ENCODE results near the gene EHBP1. TPM values are rescaled to one million over a fixed set of nuclear protein-coding genes. Genes with fewer than 3 reads are reported as not detected.

Gene EHBP1
- total and polyA plus RNA-seq, 7 experiments from 2014 or later = 12.3 to 31.5 (median 27.7) TPM

GRCh38 chr2:63029058-63029457 lies 323.5 kb downstream of the EHBP1 start:
- H3K27me3 Mint-ChIP-seq = no peaks in the 10 kb centered on the region
- peaks cover 0 to 38% (median 28%) of the 10 kb centered on the region in 5 donors for H3K36me3 Mint-ChIP-seq
- H3K4me3 ChIP-seq (ENCODE audit: low read length) = no peak overlapping the region
- DNase-seq = no peak
- POLR2A ChIA-PET = no interaction called here
- no peaks in the 10 kb centered on the region for H3K9me3 ChIP-seq (ENCODE audit: control insufficient read depth in 2 of 3, low read length in 3 of 3)
- H3K4me1 ChIP-seq (ENCODE audit: control insufficient read depth in 2 of 2, insufficient read depth in 2 of 2, low read length in 2 of 2) = no peaks in the 10 kb centered on the region
- H3K27ac ChIP-seq (ENCODE audit: low read depth, low read length) = no peak overlapping the region
- H3K27ac Mint-ChIP-seq = no peak overlapping the region
- no peak overlapping the region for H3K4me3 Mint-ChIP-seq
- ATAC-seq = no peak
- H3K4me1 Mint-ChIP-seq = no peaks in the 10 kb centered on the region
- no peaks in the 10 kb centered on the region for H3K36me3 ChIP-seq (ENCODE audit: control insufficient read depth in 2 of 3, insufficient read depth in 3 of 3, low read length in 3 of 3)
- CTCF ChIA-PET = interaction anchor here (1.0 kb wide), 1 partner anchor 12 kb away, joined by 3 read pairs; no protein-coding TSS in a partner anchor
- H3K9me3 Mint-ChIP-seq = no peaks in the 10 kb centered on the region
- intact Hi-C loops (cut with micrococcal nuclease) = no loop called here
- no peaks in the 10 kb centered on the region for H3K27me3 ChIP-seq (ENCODE audit: control insufficient read depth in 2 of 2, insufficient read depth in 2 of 2, low read length in 2 of 2)

GRCh38 chr2:63034526-63034925 lies 329.0 kb downstream of the EHBP1 start:
- ATAC-seq = no peak
- H3K4me1 Mint-ChIP-seq = no peaks in the 10 kb centered on the region
- H3K4me3 ChIP-seq (ENCODE audit: low read length) = no peak overlapping the region
- H3K4me1 ChIP-seq (ENCODE audit: control insufficient read depth in 2 of 2, insufficient read depth in 2 of 2, low read length in 2 of 2) = no peaks in the 10 kb centered on the region
- H3K4me3 Mint-ChIP-seq = no peak overlapping the region
- no peaks in the 10 kb centered on the region for H3K9me3 Mint-ChIP-seq
- H3K36me3 Mint-ChIP-seq = peaks cover 0 to 27% (median 20%) of the 10 kb centered on the region in 5 donors
- DNase-seq = no peak
- POLR2A ChIA-PET = no interaction called here
- H3K36me3 ChIP-seq (ENCODE audit: control insufficient read depth in 2 of 3, insufficient read depth in 3 of 3, low read length in 3 of 3) = no peaks in the 10 kb centered on the region
- CTCF ChIA-PET = interaction anchor here (1.1 kb wide), 1 partner anchor 163 kb away, joined by 3 read pairs; no protein-coding TSS in a partner anchor
- H3K27ac Mint-ChIP-seq = no peak overlapping the region
- H3K9me3 ChIP-seq (ENCODE audit: control insufficient read depth in 2 of 3, low read length in 3 of 3) = no peaks in the 10 kb centered on the region
- peaks cover 0 to 8% (median 6%) of the 10 kb centered on the region in 5 donors for H3K27me3 Mint-ChIP-seq
- intact Hi-C loops (cut with micrococcal nuclease) = no loop called here
- no peaks in the 10 kb centered on the region for H3K27me3 ChIP-seq (ENCODE audit: control insufficient read depth in 2 of 2, insufficient read depth in 2 of 2, low read length in 2 of 2)
- no peak overlapping the region for H3K27ac ChIP-seq (ENCODE audit: low read depth, low read length)

GRCh38 chr2:63035169-63035568 lies 329.7 kb downstream of the EHBP1 start:
- Histone ChIP-seq H3K27me3 (ENCODE audit: control insufficient read depth in 2 of 2, insufficient read depth in 2 of 2, low read length in 2 of 2) (no peaks in the 10 kb centered on the region), H3K36me3 (ENCODE audit: control insufficient read depth in 2 of 3, insufficient read depth in 3 of 3, low read length in 3 of 3) (no peaks in the 10 kb centered on the region), H3K4me3 (ENCODE audit: low read length) (no peak overlapping the region), H3K4me1 (ENCODE audit: control insufficient read depth in 2 of 2, insufficient read depth in 2 of 2, low read length in 2 of 2) (no peaks in the 10 kb centered on the region), H3K27ac (ENCODE audit: low read depth, low read length) (no peak overlapping the region), H3K9me3 (ENCODE audit: control insufficient read depth in 2 of 3, low read length in 3 of 3) (no peaks in the 10 kb centered on the region)
- POLR2A ChIA-PET = no interaction called here
- no peak overlapping the region for H3K4me3 Mint-ChIP-seq
- no peak for ATAC-seq
- CTCF ChIA-PET = interaction anchor here (1.1 kb wide), 1 partner anchor 164 kb away, joined by 3 read pairs; no protein-coding TSS in a partner anchor
- H3K4me1 Mint-ChIP-seq = no peaks in the 10 kb centered on the region
- peaks cover 0 to 27% (median 18%) of the 10 kb centered on the region in 5 donors for H3K36me3 Mint-ChIP-seq
- no peak overlapping the region for H3K27ac Mint-ChIP-seq
- no peak for DNase-seq
- intact Hi-C loops (cut with micrococcal nuclease) = no loop called here
- no peaks in the 10 kb centered on the region for H3K9me3 Mint-ChIP-seq
- H3K27me3 Mint-ChIP-seq = peaks cover 0 to 8% (median 6%) of the 10 kb centered on the region in 5 donors

- Mint-ChIP-seq H3K4me3 (no peak overlapping the region), H3K9me3 (no peaks in the 10 kb centered on the region), H3K27me3 (peaks cover 0 to 8% (median 6%) of the 10 kb centered on the region in 5 donors), H3K27ac (no peak overlapping the region), H3K4me1 (no peaks in the 10 kb centered on the region), H3K36me3 (peaks cover 0 to 27% (median 20%) of the 10 kb centered on the region in 5 donors)
- H3K27me3 ChIP-seq (ENCODE audit: control insufficient read depth in 2 of 2, insufficient read depth in 2 of 2, low read length in 2 of 2) = no peaks in the 10 kb centered on the region
- no peaks in the 10 kb centered on the region for H3K36me3 ChIP-seq (ENCODE audit: control insufficient read depth in 2 of 3, insufficient read depth in 3 of 3, low read length in 3 of 3)
- no peaks in the 10 kb centered on the region for H3K4me1 ChIP-seq (ENCODE audit: control insufficient read depth in 2 of 2, insufficient read depth in 2 of 2, low read length in 2 of 2)
- H3K27ac ChIP-seq (ENCODE audit: low read depth, low read length) = no peak overlapping the region
- ChIA-PET CTCF (no interaction called here), POLR2A (no interaction called here)
- H3K9me3 ChIP-seq (ENCODE audit: control insufficient read depth in 2 of 3, low read length in 3 of 3) = no peaks in the 10 kb centered on the region
- no peak for ATAC-seq
- intact Hi-C loops (cut with micrococcal nuclease) = no loop called here
- no peak overlapping the region for H3K4me3 ChIP-seq (ENCODE audit: low read length)
- DNase-seq = no peak
These were observed 330.1 kb downstream of the EHBP1 start for GRCh38 chr2:63035660-63036059.

- peaks cover 0 to 8% (median 6%) of the 10 kb centered on the region in 5 donors for H3K27me3 Mint-ChIP-seq
- no peak overlapping the region for H3K27ac Mint-ChIP-seq
- H3K36me3 Mint-ChIP-seq = peaks cover 0 to 27% (median 24%) of the 10 kb centered on the region in 5 donors
- no peak overlapping the region for H3K4me3 ChIP-seq (ENCODE audit: low read length)
- POLR2A ChIA-PET = no interaction called here
- H3K4me1 Mint-ChIP-seq = no peaks in the 10 kb centered on the region
- H3K9me3 ChIP-seq (ENCODE audit: control insufficient read depth in 2 of 3, low read length in 3 of 3) = no peaks in the 10 kb centered on the region
- H3K36me3 ChIP-seq (ENCODE audit: control insufficient read depth in 2 of 3, insufficient read depth in 3 of 3, low read length in 3 of 3) = no peaks in the 10 kb centered on the region
- H3K9me3 Mint-ChIP-seq = no peaks in the 10 kb centered on the region
- H3K27ac ChIP-seq (ENCODE audit: low read depth, low read length) = no peak overlapping the region
- H3K4me1 ChIP-seq (ENCODE audit: control insufficient read depth in 2 of 2, insufficient read depth in 2 of 2, low read length in 2 of 2) = no peaks in the 10 kb centered on the region
- no peaks in the 10 kb centered on the region for H3K27me3 ChIP-seq (ENCODE audit: control insufficient read depth in 2 of 2, insufficient read depth in 2 of 2, low read length in 2 of 2)
- no peak overlapping the region for H3K4me3 Mint-ChIP-seq
- CTCF ChIA-PET = no interaction called here
- intact Hi-C loops (cut with micrococcal nuclease) = no loop called here
- ATAC-seq (no peak), DNase-seq (no peak)
These were observed 332.5 kb downstream of the EHBP1 start for GRCh38 chr2:63038034-63038433.

GRCh38 chr2:63040586-63040985 lies 335.1 kb downstream of the EHBP1 start:
- no peaks in the 10 kb centered on the region for H3K4me1 ChIP-seq (ENCODE audit: control insufficient read depth in 2 of 2, insufficient read depth in 2 of 2, low read length in 2 of 2)
- CTCF ChIA-PET = interaction anchor here (0.9 kb wide), 1 partner anchor 11 kb away, joined by 3 read pairs; no protein-coding TSS in a partner anchor
- H3K36me3 Mint-ChIP-seq = peaks cover 0 to 51% (median 46%) of the 10 kb centered on the region in 5 donors
- peaks cover 0 to 8% (median 0%) of the 10 kb centered on the region in 7 donors for H3K4me1 Mint-ChIP-seq
- no peaks in the 10 kb centered on the region for H3K36me3 ChIP-seq (ENCODE audit: control insufficient read depth in 2 of 3, insufficient read depth in 3 of 3, low read length in 3 of 3)
- no peak overlapping the region for H3K27ac ChIP-seq (ENCODE audit: low read depth, low read length)
- H3K27me3 ChIP-seq (ENCODE audit: control insufficient read depth in 2 of 2, insufficient read depth in 2 of 2, low read length in 2 of 2) = no peaks in the 10 kb centered on the region
- H3K4me3 Mint-ChIP-seq = no peak overlapping the region
- no peak overlapping the region for H3K4me3 ChIP-seq (ENCODE audit: low read length)
- peaks cover 0 to 6% (median 0%) of the 10 kb centered on the region in 11 donors for H3K9me3 Mint-ChIP-seq
- intact Hi-C loops (cut with micrococcal nuclease) = no loop called here
- no peak for DNase-seq
- no peaks in the 10 kb centered on the region for H3K9me3 ChIP-seq (ENCODE audit: control insufficient read depth in 2 of 3, low read length in 3 of 3)
- POLR2A ChIA-PET = no interaction called here
- H3K27ac Mint-ChIP-seq = no peak overlapping the region
- no peak for ATAC-seq
- H3K27me3 Mint-ChIP-seq = peaks cover 14 to 31% (median 20%) of the 10 kb centered on the region in 5 donors

DNA sequence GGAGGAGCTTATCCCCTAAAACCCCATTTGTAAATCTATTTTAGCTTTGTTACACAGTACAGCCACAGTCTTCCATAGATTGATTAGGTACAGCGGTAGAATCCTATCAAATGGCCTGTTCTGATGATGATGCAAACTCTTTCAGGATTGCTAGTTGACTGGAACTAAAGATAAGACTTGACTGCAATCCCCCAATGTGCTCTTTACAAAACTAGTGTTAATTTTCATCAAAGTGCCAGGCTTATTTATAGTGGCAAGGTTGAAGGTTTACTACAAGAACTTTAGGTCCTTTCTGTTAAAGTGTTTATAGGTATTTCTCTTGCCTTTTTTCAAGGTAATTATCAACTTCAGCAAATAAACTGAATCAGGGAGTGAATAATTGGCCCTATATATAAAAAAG lies 336.1 kb downstream of the EHBP1 start:
- Mint-ChIP-seq H3K27ac (no peak overlapping the region), H3K4me1 (peaks cover 0 to 18% (median 4%) of the 10 kb centered on the region in 7 donors), H3K27me3 (peaks cover 24 to 41% (median 30%) of the 10 kb centered on the region in 5 donors), H3K9me3 (peaks cover 0 to 6% (median 0%) of the 10 kb centered on the region in 11 donors), H3K36me3 (peaks cover under 1 to 60% (median 49%) of the 10 kb centered on the region in 5 donors), H3K4me3 (no peak overlapping the region)
- no peak overlapping the region for H3K4me3 ChIP-seq (ENCODE audit: low read length)
- H3K4me1 ChIP-seq (ENCODE audit: control insufficient read depth in 2 of 2, insufficient read depth in 2 of 2, low read length in 2 of 2) = peaks cover 0 to under 1% of the 10 kb centered on the region in 2 donors
- peaks cover 3 to 4% of the 10 kb centered on the region in 2 donors for H3K27me3 ChIP-seq (ENCODE audit: control insufficient read depth in 2 of 2, insufficient read depth in 2 of 2, low read length in 2 of 2)
- no peaks in the 10 kb centered on the region for H3K9me3 ChIP-seq (ENCODE audit: control insufficient read depth in 2 of 3, low read length in 3 of 3)
- ChIA-PET CTCF (interaction anchor here (0.7 to 0.9 kb wide), 2 partner anchors 12 to 49 kb away, joined by 3 read pairs; no protein-coding TSS in a partner anchor), POLR2A (no interaction called here)
- intact Hi-C loops (cut with micrococcal nuclease) = no loop called here
- no peak overlapping the region for H3K27ac ChIP-seq (ENCODE audit: low read depth, low read length)
- no peaks in the 10 kb centered on the region for H3K36me3 ChIP-seq (ENCODE audit: control insufficient read depth in 2 of 3, insufficient read depth in 3 of 3, low read length in 3 of 3)
- ATAC-seq = no peak
- no peak for DNase-seq

Data from naive thymus-derived CD4-positive, alpha-beta T cell (primary cell).